HEK293 (cell line): ENCODE data around the gene SH3RF3.

ENCODE experiments used
- AEBP2 ChIP-seq: fragments of 450-650 bp; formaldehyde crosslinking; IDR thresholded peaks from 2 replicates; pipeline ENCODE4 v1.5.1; 2016; ENCODE audit warnings: missing biosample characterization, missing genetic modification characterization, borderline replicate concordance
- ELK4 ChIP-seq: IDR thresholded peaks from 2 replicates; pipeline ENCODE4 v1.6.1; 2011; ENCODE audit warnings: mild to moderate bottlenecking, low read depth, low read length, borderline replicate concordance
- FEZF1 ChIP-seq: fragments of 450-650 bp; formaldehyde crosslinking; IDR thresholded peaks from 2 replicates; pipeline ENCODE4 v1.5.1; 2016; ENCODE audit warnings: missing biosample characterization, missing genetic modification characterization
- HIC1 ChIP-seq: fragments of 450-650 bp; formaldehyde crosslinking; IDR thresholded peaks from 2 replicates; pipeline ENCODE4 v1.5.1; 2016; ENCODE audit warnings: missing biosample characterization, missing genetic modification characterization
- HOXC10 ChIP-seq: sonication (generic); formaldehyde crosslinking; IDR thresholded peaks from 2 replicates; pipeline ENCODE4 v1.8.1; 2023; ENCODE audit warnings: mild to moderate bottlenecking, missing genetic modification reagents
- INSM2 ChIP-seq: fragments of 450-650 bp; formaldehyde crosslinking; IDR thresholded peaks from 2 replicates; pipeline ENCODE4 v1.5.1; 2016; ENCODE audit warnings: missing biosample characterization, missing genetic modification characterization
- KLF16 ChIP-seq: fragments of 450-650 bp; formaldehyde crosslinking; IDR thresholded peaks from 2 replicates; pipeline ENCODE4 v1.5.1; 2017; ENCODE audit warnings: missing biosample characterization, missing genetic modification characterization
- SETDB1 ChIP-seq: IDR thresholded peaks from one replicate; pipeline ENCODE4 v1.6.1; 2017; ENCODE audit warnings: mild to moderate bottlenecking, low read length, moderate library complexity, mixed read lengths; ENCODE audit not compliant: insufficient read length
- TCF7L2 ChIP-seq: IDR thresholded peaks from 2 replicates; pipeline ENCODE4 v1.6.1; 2011; ENCODE audit warnings: low read depth, mild to moderate bottlenecking, inconsistent platforms, low read length, moderate library complexity, borderline replicate concordance
- ZBTB49 ChIP-seq: fragments of 450-650 bp; formaldehyde crosslinking; IDR thresholded peaks from 2 replicates; pipeline ENCODE4 v1.5.1; 2016; ENCODE audit warnings: missing biosample characterization, missing genetic modification characterization, low read depth
- ZNF157 ChIP-seq: fragments of 450-650 bp; formaldehyde crosslinking; IDR thresholded peaks from 2 replicates; pipeline ENCODE4 v1.5.1; 2016; ENCODE audit warnings: missing biosample characterization, missing genetic modification characterization
- ZNF211 ChIP-seq: fragments of 450-650 bp; formaldehyde crosslinking; IDR thresholded peaks from 2 replicates; pipeline ENCODE4 v1.5.1; 2016; ENCODE audit warnings: low read depth, missing biosample characterization, missing genetic modification characterization
- ZNF24 ChIP-seq: fragments of 450-650 bp; formaldehyde crosslinking; IDR thresholded peaks from 2 replicates; pipeline ENCODE4 v1.5.1; 2016; ENCODE audit warnings: missing biosample characterization, missing genetic modification characterization
- ZNF311 ChIP-seq: fragments of 450-650 bp; formaldehyde crosslinking; IDR thresholded peaks from 2 replicates; pipeline ENCODE4 v1.5.1; 2017; ENCODE audit warnings: missing biosample characterization, missing genetic modification characterization, borderline replicate concordance
- ZNF416 ChIP-seq: fragments of 450-650 bp; formaldehyde crosslinking; IDR thresholded peaks from 2 replicates; pipeline ENCODE4 v1.5.1; 2016; ENCODE audit warnings: missing biosample characterization, missing genetic modification characterization
- ZNF426 ChIP-seq: fragments of 450-650 bp; formaldehyde crosslinking; IDR thresholded peaks from 2 replicates; pipeline ENCODE4 v1.5.1; 2017; ENCODE audit warnings: missing biosample characterization, missing genetic modification characterization, mild to moderate bottlenecking, inconsistent platforms, moderate library complexity
- ZNF449 ChIP-seq: fragments of 450-650 bp; formaldehyde crosslinking; IDR thresholded peaks from 2 replicates; pipeline ENCODE4 v1.5.1; 2017; ENCODE audit warnings: missing biosample characterization, mild to moderate bottlenecking, missing genetic modification characterization, moderate library complexity
- ZNF473 ChIP-seq: fragments of 450-650 bp; formaldehyde crosslinking; IDR thresholded peaks from 2 replicates; pipeline ENCODE4 v1.5.1; 2017; ENCODE audit warnings: missing biosample characterization, missing genetic modification characterization
- ZNF48 ChIP-seq: fragments of 450-650 bp; formaldehyde crosslinking; IDR thresholded peaks from 2 replicates; pipeline ENCODE4 v1.5.1; 2016; ENCODE audit warnings: missing biosample characterization, missing genetic modification characterization
- ZNF501 ChIP-seq: fragments of 450-650 bp; formaldehyde crosslinking; IDR thresholded peaks from 2 replicates; pipeline ENCODE4 v1.5.1; 2016; ENCODE audit warnings: missing biosample characterization, missing genetic modification characterization
- ZNF558 ChIP-seq: fragments of 450-650 bp; formaldehyde crosslinking; IDR thresholded peaks from 2 replicates; pipeline ENCODE4 v1.5.1; 2016; ENCODE audit warnings: missing biosample characterization, missing genetic modification characterization
- ZNF596 ChIP-seq: fragments of 450-650 bp; IDR thresholded peaks from 2 replicates; pipeline ENCODE4 v1.5.0; 2018; ENCODE audit warnings: missing biosample characterization, mild to moderate bottlenecking, missing genetic modification characterization, moderate library complexity
- ZNF645 ChIP-seq: fragments of 450-650 bp; formaldehyde crosslinking; IDR thresholded peaks from 2 replicates; pipeline ENCODE4; 2016; ENCODE audit warnings: missing biosample characterization, missing genetic modification characterization
- ZNF677 ChIP-seq: fragments of 450-650 bp; IDR thresholded peaks from 2 replicates; pipeline ENCODE4 v1.5.0; 2018; ENCODE audit warnings: missing biosample characterization, mild to moderate bottlenecking, missing genetic modification characterization, moderate library complexity
- ZNF707 ChIP-seq: fragments of 450-650 bp; formaldehyde crosslinking; IDR thresholded peaks from 2 replicates; pipeline ENCODE4 v1.5.1; 2016; ENCODE audit warnings: missing biosample characterization, missing genetic modification characterization
- ZSCAN16 ChIP-seq: fragments of 450-650 bp; formaldehyde crosslinking; IDR thresholded peaks from 2 replicates; pipeline ENCODE4 v1.5.1; 2016; ENCODE audit warnings: missing biosample characterization, missing genetic modification characterization
- ZSCAN18 ChIP-seq: fragments of 450-650 bp; formaldehyde crosslinking; IDR thresholded peaks from 2 replicates; pipeline ENCODE4 v1.5.1; 2016; ENCODE audit warnings: missing biosample characterization, missing genetic modification characterization
- ZXDB ChIP-seq: fragments of 450-650 bp; formaldehyde crosslinking; IDR thresholded peaks from 2 replicates; pipeline ENCODE4 v1.5.1; 2016; ENCODE audit warnings: missing biosample characterization, missing genetic modification characterization

SH3RF3 gene

GRCh38 chr2:109123586-109124201 is 5.3 kb upstream of the SH3RF3 start (continued):
- no peak for TF ChIP-seq ZNF449 (tag by site-specific recombination)
- no peak for TF ChIP-seq ZNF416
- peak; percentile 76 for TF ChIP-seq ZNF426 (tag by site-specific recombination)
- TF ChIP-seq INSM2: no peak
- TF ChIP-seq ZNF211: no peak
- no peak for TF ChIP-seq HOXC10 (CRISPR knock-in tag)
- peak; percentile 76 for TF ChIP-seq ZNF558 (tag by site-specific recombination)
- no peak for TF ChIP-seq AEBP2 (tag by site-specific recombination)
- no peak for TF ChIP-seq HIC1 (tag by site-specific recombination)
- TF ChIP-seq KLF16 (tag by site-specific recombination): no peak
- TF ChIP-seq ZNF596 (tag by site-specific recombination): no peak
- TF ChIP-seq ZNF645 (tag by site-specific recombination): no peak
- TF ChIP-seq ZNF677 (tag by site-specific recombination): no peak
- TF ChIP-seq ZXDB: peak; percentile 58
- no peak for TF ChIP-seq ZNF157 (tag by site-specific recombination)
- TF ChIP-seq ZNF48 (tag by site-specific recombination): no peak
- no peak for TF ChIP-seq FEZF1 (tag by site-specific recombination)
- no peak for TF ChIP-seq ZNF501 (tag by site-specific recombination)
- TF ChIP-seq SETDB1: no peak
- TF ChIP-seq ELK4: no peak
- no peak for TF ChIP-seq TCF7L2
- no peak for TF ChIP-seq ZBTB49
- no peak for TF ChIP-seq ZNF707
- no peak for TF ChIP-seq ZNF24 (tag by site-specific recombination)
- no peak for TF ChIP-seq ZSCAN18 (tag by site-specific recombination)
- no peak for TF ChIP-seq ZNF311 (tag by site-specific recombination)
- TF ChIP-seq ZNF473 (tag by site-specific recombination): no peak
- TF ChIP-seq ZSCAN16 (tag by site-specific recombination): no peak
